ENCODE measurements around the gene EXOC2. TPM values are rescaled to one million over a fixed set of nuclear protein-coding genes. Genes with fewer than 3 reads are reported as not detected.

Gene EXOC2
- total RNA-seq, 1 experiment from 2014 or later: 24.5 TPM

DNA sequence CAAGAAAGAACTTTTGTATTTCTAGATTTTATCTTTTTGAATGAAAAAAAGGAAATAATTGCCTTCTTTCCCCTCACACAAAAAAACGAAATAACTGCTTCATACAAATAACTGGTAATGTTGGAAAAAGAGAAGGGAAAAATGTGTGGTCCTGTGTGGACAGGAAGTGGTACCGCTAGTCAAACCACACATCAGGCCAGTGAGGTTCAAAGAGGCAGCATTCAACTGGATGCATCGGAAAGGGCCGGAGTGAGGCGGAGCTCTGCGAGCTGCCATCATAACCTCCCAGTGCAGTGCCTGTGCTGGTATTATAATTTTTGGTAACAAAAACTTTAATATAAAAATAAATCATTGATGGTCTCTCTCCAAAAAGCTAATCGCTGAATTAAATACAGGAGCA, 190.2 kb downstream of the EXOC2 start:
- no peak for ATAC-seq
- POLR2A ChIA-PET: no interaction called here
- no TSS peak for BruUV-seq (replicated peaks)

GRCh38 chr6:501891-502601, 190.9 kb downstream of the EXOC2 start:
- ATAC-seq (no peak), DNase-seq (ENCODE audit: low read depth, low spot score) (no peak)
- Histone ChIP-seq H3K79me2 (ENCODE audit: insufficient read depth, low read length) (no peaks in the 10 kb centered on the region), H3K27me3 (ENCODE audit: insufficient read depth, low read length) (no peaks in the 10 kb centered on the region), H3K4me1 (ENCODE audit: control insufficient read depth in 1 of 2, insufficient read depth in 2 of 2, low read length in 2 of 2) (no peaks in the 10 kb centered on the region), H3K9me2 (ENCODE audit: insufficient read depth) (no peaks in the 10 kb centered on the region), H3K4me3 (replicated peaks in 1 of 2; ENCODE audit: low read depth in 1 of 2, low read length in 2 of 2) (no peak overlapping the region), H3K9ac (ENCODE audit: low read length) (no peak overlapping the region), H3K9me3 (ENCODE audit: control insufficient read depth in 1 of 2, insufficient read depth in 1 of 2, low read depth in 1 of 2, low read length in 2 of 2) (no peaks in the 10 kb centered on the region), H3K27ac (ENCODE audit: low read depth, low read length) (no peak overlapping the region), H3K4me2 (ENCODE audit: low read length) (no peak overlapping the region), H4K20me1 (ENCODE audit: insufficient read depth) (no peaks in the 10 kb centered on the region), H2AFZ (ENCODE audit: low read depth, low read length, poor library complexity, severe bottlenecking) (no peak overlapping the region), H3K36me3 (ENCODE audit: control insufficient read depth in 1 of 2, insufficient read depth in 2 of 2, low read length in 2 of 2) (no peaks in the 10 kb centered on the region)
- intact Hi-C loops (cut with micrococcal nuclease): no loop called here
- TF ChIP-seq SP1 (IDR thresholded peaks at IDR 0.05; ENCODE audit: low read depth): no peak
- no peak for TF ChIP-seq POLR2AphosphoS5 (IDR thresholded peaks at IDR 0.05; ENCODE audit: low read depth, low read length)
- no peak for TF ChIP-seq POLR2A (IDR thresholded peaks at IDR 0.05; ENCODE audit: borderline replicate concordance, extremely low read depth, insufficient read depth, insufficient read length)
- TF ChIP-seq, protein P1, sequence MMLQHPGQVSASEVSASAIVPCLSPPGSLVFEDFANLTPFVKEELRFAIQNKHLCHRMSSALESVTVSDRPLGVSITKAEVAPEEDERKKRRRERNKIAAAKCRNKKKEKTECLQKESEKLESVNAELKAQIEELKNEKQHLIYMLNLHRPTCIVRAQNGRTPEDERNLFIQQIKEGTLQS (IDR thresholded peaks at IDR 0.05): no peak
- TF ChIP-seq CBX3 (IDR thresholded peaks at IDR 0.05; ENCODE audit: low read depth): no peak
- TF ChIP-seq JUND (IDR thresholded peaks at IDR 0.05): no peak
- no peak for TF ChIP-seq ELF1 (IDR thresholded peaks at IDR 0.05; ENCODE audit: borderline replicate concordance, low read depth)
- TF ChIP-seq, protein P2, sequence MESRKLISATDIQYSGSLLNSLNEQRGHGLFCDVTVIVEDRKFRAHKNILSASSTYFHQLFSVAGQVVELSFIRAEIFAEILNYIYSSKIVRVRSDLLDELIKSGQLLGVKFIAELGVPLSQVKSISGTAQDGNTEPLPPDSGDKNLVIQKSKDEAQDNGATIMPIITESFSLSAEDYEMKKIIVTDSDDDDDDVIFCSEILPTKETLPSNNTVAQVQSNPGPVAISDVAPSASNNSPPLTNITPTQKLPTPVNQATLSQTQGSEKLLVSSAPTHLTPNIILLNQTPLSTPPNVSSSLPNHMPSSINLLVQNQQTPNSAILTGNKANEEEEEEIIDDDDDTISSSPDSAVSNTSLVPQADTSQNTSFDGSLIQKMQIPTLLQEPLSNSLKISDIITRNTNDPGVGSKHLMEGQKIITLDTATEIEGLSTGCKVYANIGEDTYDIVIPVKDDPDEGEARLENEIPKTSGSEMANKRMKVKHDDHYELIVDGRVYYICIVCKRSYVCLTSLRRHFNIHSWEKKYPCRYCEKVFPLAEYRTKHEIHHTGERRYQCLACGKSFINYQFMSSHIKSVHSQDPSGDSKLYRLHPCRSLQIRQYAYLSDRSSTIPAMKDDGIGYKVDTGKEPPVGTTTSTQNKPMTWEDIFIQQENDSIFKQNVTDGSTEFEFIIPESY (IDR thresholded peaks at IDR 0.05; ENCODE audit: extremely low read depth, insufficient replicate concordance, low read length): no peak
- TF ChIP-seq ZFX (IDR thresholded peaks at IDR 0.05): no peak
- TF ChIP-seq SRF (IDR thresholded peaks at IDR 0.05; ENCODE audit: low read depth): no peak
- ChIA-PET CTCF (no interaction called here), RAD21 (ENCODE audit: low non-redundant PET in 1 of 2, low total read pairs in 2 of 2, uncharacterized antibody in 2 of 2, unreplicated experiment in 2 of 2) (no interaction called here), POLR2A (no interaction called here)
- no TSS peak for BruUV-seq (replicated peaks)

More for the DNA sequence above, 190.2 kb downstream of the EXOC2 start:
- RAD21 ChIA-PET (ENCODE audit: low non-redundant PET in 1 of 2, low total read pairs in 2 of 2, uncharacterized antibody in 2 of 2, unreplicated experiment in 2 of 2): no interaction called here
- Histone ChIP-seq H3K36me3 (ENCODE audit: control insufficient read depth in 1 of 2, insufficient read depth in 2 of 2, low read length in 2 of 2) (no peaks in the 10 kb centered on the region), H3K9me3 (ENCODE audit: control insufficient read depth in 1 of 2, insufficient read depth in 1 of 2, low read depth in 1 of 2, low read length in 2 of 2) (no peaks in the 10 kb centered on the region), H2AFZ (ENCODE audit: low read depth, low read length, poor library complexity, severe bottlenecking) (no peak overlapping the region), H3K79me2 (ENCODE audit: insufficient read depth, low read length) (no peaks in the 10 kb centered on the region), H3K4me2 (ENCODE audit: low read length) (no peak overlapping the region), H3K27ac (ENCODE audit: low read depth, low read length) (no peak overlapping the region), H3K4me3 (replicated peaks in 1 of 2; ENCODE audit: low read depth in 1 of 2, low read length in 2 of 2) (no peak overlapping the region), H3K27me3 (ENCODE audit: insufficient read depth, low read length) (no peaks in the 10 kb centered on the region), H4K20me1 (ENCODE audit: insufficient read depth) (no peaks in the 10 kb centered on the region), H3K9me2 (ENCODE audit: insufficient read depth) (no peaks in the 10 kb centered on the region), H3K9ac (ENCODE audit: low read length) (no peak overlapping the region), H3K4me1 (ENCODE audit: control insufficient read depth in 1 of 2, insufficient read depth in 2 of 2, low read length in 2 of 2) (no peaks in the 10 kb centered on the region)
- intact Hi-C loops (cut with micrococcal nuclease): no loop called here
- CTCF ChIA-PET: no interaction called here
- DNase-seq (ENCODE audit: low read depth, low spot score): no peak
- TF ChIP-seq SP1 (IDR thresholded peaks at IDR 0.05; ENCODE audit: low read depth) (no peak), POLR2A (IDR thresholded peaks at IDR 0.05; ENCODE audit: borderline replicate concordance, extremely low read depth, insufficient read depth, insufficient read length) (no peak), JUND (IDR thresholded peaks at IDR 0.05) (no peak), ZNF274 (IDR thresholded peaks at IDR 0.05; ENCODE audit: low read depth, low read length) (no peak), CBX3 (IDR thresholded peaks at IDR 0.05; ENCODE audit: low read depth) (no peak), SIN3A (IDR thresholded peaks at IDR 0.05; ENCODE audit: low read depth) (no peak)

Measured in HCT116 (cell line).